Type B pancreatic cell (in vitro differentiated cells): ENCODE results near the gene ZFAND5. TPM values are rescaled to one million over a fixed set of nuclear protein-coding genes. Genes with fewer than 3 reads are reported as not detected.

Experiments used
- DNase-seq: peaks from one replicate; pipeline ENCODE4 v3.0.0; 2021; ENCODE audit warnings: mixed read lengths; ENCODE audit not compliant: unreplicated experiment; ENCODE audit errors: extremely low spot score
- H3K27ac Mint-ChIP-seq: 2 replicates; pipeline ENCODE4 v1.8.0; 2021; ENCODE audit warnings: mild to moderate bottlenecking, mixed read lengths
- H3K27me3 Mint-ChIP-seq: 2 replicates; pipeline ENCODE4 v1.8.0; 2021; ENCODE audit warnings: mixed read lengths
- H3K36me3 Mint-ChIP-seq: 2 replicates; pipeline ENCODE4 v1.8.0; 2021; ENCODE audit warnings: mixed read lengths
- H3K4me1 Mint-ChIP-seq: one replicate; pipeline ENCODE4 v1.8.0; 2021; ENCODE audit warnings: mixed read lengths; ENCODE audit not compliant: unreplicated experiment
- H3K4me3 Mint-ChIP-seq: 2 replicates; pipeline ENCODE4 v1.8.0; 2021; ENCODE audit warnings: mild to moderate bottlenecking, mixed read lengths
- H3K9me3 Mint-ChIP-seq: 2 replicates; pipeline ENCODE4 v1.8.0; 2021; ENCODE audit warnings: mixed read lengths
- long read RNA-seq: library from polyadenylated mRNA; unstranded; transcript quantifications from one replicate; pipeline ENCODE4 v2.0.0, GENCODE V29; 2020
- total RNA-seq: library from RNA; stranded (reverse); gene quantifications from 2 replicates; pipeline ENCODE4 v1.2.1, GENCODE V29; 2021; ENCODE audit warnings: low replicate concordance
- TF ChIP-seq, protein P1 (sequence below): fragments of 200-600 bp; sonication (generic); conservative IDR thresholded peaks from 2 replicates; pipeline ENCODE4 v1.5.0; 2021; ENCODE audit warnings: antibody characterized with exemption, mild to moderate bottlenecking

The ZFAND5 gene
- total RNA-seq: 175 and 203 TPM in 2 replicates
- long read RNA-seq, partial matches to known transcripts: 15 of 45 reads
- long read RNA-seq, other reads (novel, unspliced or antisense): 19 of 45 reads

- Mint-ChIP-seq H3K9me3 (no peaks in the 10 kb centered on the region), H3K4me3 (peak within 1 kb of the TSS; percentile 97), H3K27me3 (no peaks in the 10 kb centered on the region), H3K36me3 (peaks cover 19% of the 10 kb centered on the region), H3K4me1 (peaks cover 25% of the 10 kb centered on the region), H3K27ac (peak within 1 kb of the TSS; percentile 100)
- TF ChIP-seq, protein P1, sequence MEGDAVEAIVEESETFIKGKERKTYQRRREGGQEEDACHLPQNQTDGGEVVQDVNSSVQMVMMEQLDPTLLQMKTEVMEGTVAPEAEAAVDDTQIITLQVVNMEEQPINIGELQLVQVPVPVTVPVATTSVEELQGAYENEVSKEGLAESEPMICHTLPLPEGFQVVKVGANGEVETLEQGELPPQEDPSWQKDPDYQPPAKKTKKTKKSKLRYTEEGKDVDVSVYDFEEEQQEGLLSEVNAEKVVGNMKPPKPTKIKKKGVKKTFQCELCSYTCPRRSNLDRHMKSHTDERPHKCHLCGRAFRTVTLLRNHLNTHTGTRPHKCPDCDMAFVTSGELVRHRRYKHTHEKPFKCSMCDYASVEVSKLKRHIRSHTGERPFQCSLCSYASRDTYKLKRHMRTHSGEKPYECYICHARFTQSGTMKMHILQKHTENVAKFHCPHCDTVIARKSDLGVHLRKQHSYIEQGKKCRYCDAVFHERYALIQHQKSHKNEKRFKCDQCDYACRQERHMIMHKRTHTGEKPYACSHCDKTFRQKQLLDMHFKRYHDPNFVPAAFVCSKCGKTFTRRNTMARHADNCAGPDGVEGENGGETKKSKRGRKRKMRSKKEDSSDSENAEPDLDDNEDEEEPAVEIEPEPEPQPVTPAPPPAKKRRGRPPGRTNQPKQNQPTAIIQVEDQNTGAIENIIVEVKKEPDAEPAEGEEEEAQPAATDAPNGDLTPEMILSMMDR: no peak
- DNase-seq: peak; percentile 94
These were observed at the start of gene ZFAND5 for GRCh38 chr9:72364679-72365524. Gene ZFAND5, minus strand, starts transcription at chr9:72365208. Its CDS starts 4,430 bp downstream, at chr9:72360778.

- DNase-seq: no peak
- TF ChIP-seq, protein P1: no peak
- Mint-ChIP-seq H3K36me3 (no peaks in the 10 kb centered on the region), H3K27me3 (no peaks in the 10 kb centered on the region), H3K27ac (no peak overlapping the region), H3K9me3 (no peaks in the 10 kb centered on the region), H3K4me1 (no peaks in the 10 kb centered on the region), H3K4me3 (no peak overlapping the region)
These were observed 47.6 kb upstream of the ZFAND5 start for GRCh38 chr9:72412483-72413040.

DNA sequence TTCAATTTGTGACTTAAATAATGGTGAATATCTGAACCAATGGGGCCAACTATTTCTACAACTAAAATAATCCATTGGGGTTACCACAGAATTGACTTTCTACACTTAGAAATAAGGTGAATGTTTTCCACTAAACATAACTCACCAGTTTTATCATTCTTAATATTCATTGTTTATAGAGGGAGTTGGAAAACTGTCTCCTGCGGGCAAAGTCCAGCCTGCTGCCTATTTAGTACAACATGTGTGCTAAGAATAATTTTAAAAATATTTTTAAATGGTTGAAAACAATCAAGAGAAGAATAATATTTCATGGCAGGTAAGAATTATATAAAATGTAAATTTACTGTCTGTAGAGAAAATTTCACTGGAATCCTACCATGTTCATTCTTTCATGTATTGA, 45.2 kb upstream of the ZFAND5 start:
- no peak for DNase-seq
- Mint-ChIP-seq H3K4me1 (peaks cover 4% of the 10 kb centered on the region), H3K36me3 (no peaks in the 10 kb centered on the region), H3K4me3 (no peak overlapping the region), H3K27ac (no peak overlapping the region), H3K9me3 (no peaks in the 10 kb centered on the region), H3K27me3 (no peaks in the 10 kb centered on the region)
- TF ChIP-seq, protein P1: no peak

- Mint-ChIP-seq H3K4me1 (peaks cover 4% of the 10 kb centered on the region), H3K9me3 (no peaks in the 10 kb centered on the region), H3K27me3 (no peaks in the 10 kb centered on the region), H3K36me3 (no peaks in the 10 kb centered on the region), H3K27ac (no peak overlapping the region), H3K4me3 (no peak overlapping the region)
- DNase-seq: no peak
- TF ChIP-seq, protein P1: no peak
These were observed 42.1 kb upstream of the ZFAND5 start for GRCh38 chr9:72407114-72407513.

DNA sequence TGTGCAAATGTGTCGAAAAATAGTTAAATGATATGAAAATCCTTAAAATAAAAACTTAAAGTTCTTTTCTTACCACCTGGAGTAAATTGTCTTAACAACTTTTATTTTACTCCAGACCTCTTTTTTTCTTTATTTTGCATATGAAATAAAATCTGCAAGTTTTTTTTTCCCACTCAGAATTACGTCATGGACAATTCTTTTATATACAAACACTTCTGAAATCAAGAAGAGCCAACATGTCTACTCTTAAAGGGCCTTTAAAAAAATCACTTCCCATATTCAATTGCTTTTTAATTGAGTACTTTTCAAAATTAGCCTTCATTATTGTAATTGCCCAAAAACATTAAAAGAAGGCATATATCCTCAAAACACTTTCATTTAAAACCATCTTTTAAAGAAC, 37.7 kb upstream of the ZFAND5 start:
- DNase-seq: no peak
- Mint-ChIP-seq H3K9me3 (no peaks in the 10 kb centered on the region), H3K4me3 (no peak overlapping the region), H3K27ac (no peak overlapping the region), H3K4me1 (peaks cover 4% of the 10 kb centered on the region), H3K36me3 (no peaks in the 10 kb centered on the region), H3K27me3 (no peaks in the 10 kb centered on the region)
- TF ChIP-seq, protein P1: no peak
